Measurements from ENCODE around the gene LTA.

- TF ChIP-seq POLR2A (IDR thresholded peaks at IDR 0.05; ENCODE audit: low read depth, low read length), result no peak
- no peak for TF ChIP-seq POLR2AphosphoS5 (IDR thresholded peaks at IDR 0.05; ENCODE audit: insufficient read depth, low read depth, low read length)
- TF ChIP-seq EZH2 (IDR thresholded peaks at IDR 0.05; ENCODE audit: borderline replicate concordance, low read depth, low read length, severe bottlenecking), result no peak
- no peak for TF ChIP-seq CTCF (IDR thresholded peaks at IDR 0.05; ENCODE audit: extremely low read depth in 1 of 2, insufficient read depth in 1 of 2, low read depth in 1 of 2, low read length in 2 of 2)
Observed at GRCh38 chr6:31587791-31588777, 16.0 kb downstream of the LTA start.
